CD4-positive, CD25-positive, alpha-beta regulatory T cell (primary cell): ENCODE measurements around the gene SEMA5A. TPM values are rescaled to one million over a fixed set of nuclear protein-coding genes. Genes with fewer than 3 reads are reported as not detected.

Experiments
- ATAC-seq, 2 donors: fragments of 150-1000 bp; cut with Tn5 transposase; one replicate each; pipeline ENCODE4 v1.10.0; 2021; ENCODE audit warnings: low read depth in 2 of 2, moderate number of reproducible peaks in 2 of 2, moderate library complexity in 1 of 2
- DNase-seq, 3 donors: peaks; one replicate each; pipeline versions ENCODE4 v3.0.0 to v3.0.0-alpha.2; 2012 to 2022; ENCODE audit warnings: mixed read lengths in 1 of 3
- H3K27ac ChIP-seq: one replicate; pipeline ENCODE4 v1.7.0; 2013; ENCODE audit warnings: mild to moderate bottlenecking, low read length; ENCODE audit not compliant: insufficient read depth, poor library complexity, severe bottlenecking
- H3K27me3 ChIP-seq: one replicate; pipeline ENCODE4 v1.7.0; 2013; ENCODE audit warnings: low read length; ENCODE audit not compliant: control insufficient read depth, insufficient read depth
- H3K36me3 ChIP-seq: one replicate; pipeline ENCODE4 v1.7.0; 2013; ENCODE audit warnings: mild to moderate bottlenecking, low read length, moderate library complexity; ENCODE audit not compliant: control insufficient read depth, insufficient read depth
- H3K4me1 ChIP-seq: 2 replicates; pipeline ENCODE4 v1.7.0; 2013; ENCODE audit warnings: mild to moderate bottlenecking, low read length; ENCODE audit not compliant: insufficient read depth, control insufficient read depth, poor library complexity, severe bottlenecking
- H3K4me3 ChIP-seq: one replicate; pipeline ENCODE4 v1.7.0; 2013; ENCODE audit warnings: low read depth, mild to moderate bottlenecking, low read length, moderate library complexity
- H3K9me3 ChIP-seq, 2 experiments: 1 replicate in 1 of 2; 2 replicates in 1 of 2; pipeline ENCODE4 v1.7.0; 2013; ENCODE audit warnings: low read length in 2 of 2, mild to moderate bottlenecking in 1 of 2, moderate library complexity in 1 of 2; ENCODE audit not compliant: control insufficient read depth in 2 of 2
- H3K27ac Mint-ChIP-seq, 3 donors: one replicate each; pipeline ENCODE4 v1.8.0; 2020 to 2022; ENCODE audit warnings: mild to moderate bottlenecking in 3 of 3, mixed read lengths in 3 of 3, moderate library complexity in 2 of 3
- H3K27me3 Mint-ChIP-seq: one replicate; pipeline ENCODE4 v1.8.0; 2022; ENCODE audit warnings: mild to moderate bottlenecking, mixed read lengths
- H3K36me3 Mint-ChIP-seq: one replicate; pipeline ENCODE4 v1.8.0; 2020; ENCODE audit warnings: mixed read lengths
- H3K4me1 Mint-ChIP-seq, 4 donors: one replicate each; pipeline ENCODE4 v1.8.0; 2020 to 2022; ENCODE audit warnings: mixed read lengths in 4 of 4, mild to moderate bottlenecking in 1 of 4
- H3K4me3 Mint-ChIP-seq, 4 donors: one replicate each; pipeline ENCODE4 v1.8.0; 2020 to 2022; ENCODE audit warnings: mild to moderate bottlenecking in 4 of 4, mixed read lengths in 4 of 4, moderate library complexity in 3 of 4
- H3K9me3 Mint-ChIP-seq, 7 donors: one replicate each; pipeline ENCODE4 v1.8.0; 2020 to 2022; ENCODE audit warnings: mixed read lengths in 7 of 7, mild to moderate bottlenecking in 3 of 7, moderate library complexity in 2 of 7
- polyA plus RNA-seq, 4 donors: library from polyadenylated mRNA; unstranded; fragments of 300-500 nt; fragmentation: Illumina TruSeq; gene quantifications; one replicate each; pipeline ENCODE4 v1.2.3, GENCODE V29; 2021
- total RNA-seq: library from RNA; stranded (reverse); gene quantifications from one replicate; pipeline ENCODE4 v1.2.3, GENCODE V29; 2022

SEMA5A gene
- total and polyA plus RNA-seq, 5 donors from 2014 or later = 0.22 to 2.8 (median 0.31) TPM; not detected in 2

GRCh38 chr5:9555961-9556360 is 10.1 kb upstream of the SEMA5A start:
- Mint-ChIP-seq H3K36me3 (no peaks in the 10 kb centered on the region), H3K4me1 (no peaks in the 10 kb centered on the region)
- no peak for ATAC-seq

GRCh38 chr5:9554122-9554521 is 8.2 kb upstream of the SEMA5A start:
- H3K9me3 ChIP-seq = no peaks in the 10 kb centered on the region

More at GRCh38 chr5:9555961-9556360, 10.1 kb upstream of the SEMA5A start:
- Histone ChIP-seq H3K4me3 (no peak overlapping the region), H3K36me3 (no peaks in the 10 kb centered on the region), H3K27ac (no peak overlapping the region), H3K4me1 (no peaks in the 10 kb centered on the region), H3K27me3 (no peaks in the 10 kb centered on the region), H3K9me3 (no peaks in the 10 kb centered on the region)
- DNase-seq = no peak
- H3K27me3 Mint-ChIP-seq = no peaks in the 10 kb centered on the region
- H3K9me3 Mint-ChIP-seq = peaks cover 0 to 6% (median 2%) of the 10 kb centered on the region in 7 donors
- no peak overlapping the region for H3K4me3 Mint-ChIP-seq
- H3K27ac Mint-ChIP-seq = no peak overlapping the region

GRCh38 chr5:9553561-9553960 is 7.7 kb upstream of the SEMA5A start:
- no peaks in the 10 kb centered on the region for H3K36me3 Mint-ChIP-seq
- no peak overlapping the region for H3K4me3 Mint-ChIP-seq
- Histone ChIP-seq H3K27me3 (no peaks in the 10 kb centered on the region), H3K27ac (no peak overlapping the region), H3K4me3 (no peak overlapping the region), H3K9me3 (no peaks in the 10 kb centered on the region), H3K36me3 (no peaks in the 10 kb centered on the region), H3K4me1 (no peaks in the 10 kb centered on the region)
- no peak for ATAC-seq
- DNase-seq = no peak
- no peak overlapping the region for H3K27ac Mint-ChIP-seq
- peaks cover 0 to 6% (median 2%) of the 10 kb centered on the region in 7 donors for H3K9me3 Mint-ChIP-seq
- no peaks in the 10 kb centered on the region for H3K4me1 Mint-ChIP-seq
- H3K27me3 Mint-ChIP-seq = no peaks in the 10 kb centered on the region

More at GRCh38 chr5:9554122-9554521, 8.2 kb upstream of the SEMA5A start:
- Mint-ChIP-seq H3K4me1 (no peaks in the 10 kb centered on the region), H3K27ac (no peak overlapping the region), H3K27me3 (no peaks in the 10 kb centered on the region), H3K9me3 (peaks cover 0 to 6% (median 2%) of the 10 kb centered on the region in 7 donors), H3K4me3 (no peak overlapping the region), H3K36me3 (no peaks in the 10 kb centered on the region)
- DNase-seq (no peak), ATAC-seq (no peak)
- Histone ChIP-seq H3K36me3 (no peaks in the 10 kb centered on the region), H3K27me3 (no peaks in the 10 kb centered on the region), H3K4me1 (no peaks in the 10 kb centered on the region), H3K4me3 (no peak overlapping the region), H3K27ac (no peak overlapping the region)

GRCh38 chr5:9551567-9552537 is 6.0 kb upstream of the SEMA5A start:
- Histone ChIP-seq H3K4me3 (no peak overlapping the region), H3K27me3 (no peaks in the 10 kb centered on the region), H3K4me1 (no peaks in the 10 kb centered on the region), H3K9me3 (no peaks in the 10 kb centered on the region), H3K27ac (no peak overlapping the region), H3K36me3 (no peaks in the 10 kb centered on the region)
- H3K27me3 Mint-ChIP-seq = peaks cover 1% of the 10 kb centered on the region
- no peak overlapping the region for H3K27ac Mint-ChIP-seq
- ATAC-seq = no peak
- DNase-seq = no peak
- no peaks in the 10 kb centered on the region for H3K4me1 Mint-ChIP-seq
- H3K4me3 Mint-ChIP-seq = no peak overlapping the region
- H3K36me3 Mint-ChIP-seq = no peaks in the 10 kb centered on the region
- peaks cover 0 to 6% (median 0%) of the 10 kb centered on the region in 7 donors for H3K9me3 Mint-ChIP-seq

- Mint-ChIP-seq H3K4me1 (peaks cover 0 to 4% (median 0%) of the 10 kb centered on the region in 4 donors), H3K9me3 (peaks cover 0 to 5% (median 0%) of the 10 kb centered on the region in 7 donors), H3K36me3 (no peaks in the 10 kb centered on the region), H3K4me3 (no peak overlapping the region), H3K27me3 (peaks cover 7% of the 10 kb centered on the region), H3K27ac (no peak overlapping the region)
- Histone ChIP-seq H3K36me3 (no peaks in the 10 kb centered on the region), H3K27me3 (no peaks in the 10 kb centered on the region), H3K9me3 (no peaks in the 10 kb centered on the region), H3K4me3 (no peak overlapping the region), H3K4me1 (no peaks in the 10 kb centered on the region), H3K27ac (no peak overlapping the region)
- ATAC-seq (no peak), DNase-seq (no peak)
Measured at GRCh38 chr5:9549941-9550340, 4.1 kb upstream of the SEMA5A start.

- no peak overlapping the region for H3K27ac ChIP-seq
- Mint-ChIP-seq H3K27ac (no peak overlapping the region), H3K36me3 (no peaks in the 10 kb centered on the region), H3K27me3 (peaks cover 22% of the 10 kb centered on the region), H3K9me3 (peaks cover 0 to 3% (median 0%) of the 10 kb centered on the region in 7 donors), H3K4me1 (peaks cover 0 to 8% (median 2%) of the 10 kb centered on the region in 4 donors), H3K4me3 (no peak overlapping the region)
- no peak for ATAC-seq
- no peaks in the 10 kb centered on the region for H3K9me3 ChIP-seq
- peaks cover 3% of the 10 kb centered on the region for H3K27me3 ChIP-seq
- no peaks in the 10 kb centered on the region for H3K36me3 ChIP-seq
- no peak for DNase-seq
- H3K4me1 ChIP-seq = peaks cover 5% of the 10 kb centered on the region
- H3K4me3 ChIP-seq = no peak overlapping the region
Measured at GRCh38 chr5:9547122-9547947, 1.5 kb upstream of the SEMA5A start.

GRCh38 chr5:9545136-9545991 is 511 bp downstream of the SEMA5A start:
- H3K36me3 ChIP-seq = no peaks in the 10 kb centered on the region
- Mint-ChIP-seq H3K4me1 (peaks cover 0 to 8% (median 2%) of the 10 kb centered on the region in 4 donors), H3K27ac (no peak overlapping the region), H3K36me3 (no peaks in the 10 kb centered on the region), H3K27me3 (peaks cover 22% of the 10 kb centered on the region), H3K4me3 (no peak overlapping the region), H3K9me3 (no peaks in the 10 kb centered on the region)
- H3K4me3 ChIP-seq = no peak overlapping the region
- DNase-seq = no peak
- no peak overlapping the region for H3K27ac ChIP-seq
- H3K9me3 ChIP-seq = no peaks in the 10 kb centered on the region
- peaks cover 3% of the 10 kb centered on the region for H3K27me3 ChIP-seq
- ATAC-seq = no peak
- H3K4me1 ChIP-seq = peaks cover 5% of the 10 kb centered on the region
